HFF-Myc (cell line): ENCODE data around the gene PDK1.

Source experiments
- DNase-seq: peaks from one replicate; pipeline ENCODE4 v3.0.0-alpha.2; 2011; ENCODE audit warnings: low read depth; ENCODE audit errors: extremely low read depth
- H3K4me3 ChIP-seq: replicated peaks from 2 replicates; pipeline ENCODE4 v1.5.1; 2011; ENCODE audit warnings: low read depth, mild to moderate bottlenecking, control low read depth, low read length
- TF ChIP-seq, protein P1 (sequence below): IDR thresholded peaks from 2 replicates; pipeline ENCODE4 v1.5.1; 2012; ENCODE audit warnings: mild to moderate bottlenecking, low read depth, low read length, control low read depth; ENCODE audit errors: missing control alignments

The PDK1 gene

DNA sequence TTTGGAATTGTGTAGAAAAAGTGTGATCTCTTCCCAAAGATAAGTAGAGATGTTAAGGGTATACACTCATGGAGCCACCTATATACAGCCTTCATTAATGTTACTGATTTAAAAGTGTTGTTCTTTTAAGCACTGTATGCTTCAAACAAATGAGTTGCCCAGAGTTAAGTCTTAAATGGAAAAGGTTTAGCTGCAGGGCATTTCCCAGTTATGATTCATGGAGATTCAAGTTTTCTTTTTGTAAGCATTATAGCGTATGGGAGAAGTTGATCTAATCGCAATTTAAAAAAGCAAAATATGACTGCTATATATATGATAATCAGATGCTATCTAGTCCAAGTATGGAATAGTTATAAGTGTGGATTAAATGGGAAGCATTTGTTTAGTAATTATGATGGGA, 4.8 kb downstream of the PDK1 start:
- no peak for DNase-seq
- TF ChIP-seq, protein P1, sequence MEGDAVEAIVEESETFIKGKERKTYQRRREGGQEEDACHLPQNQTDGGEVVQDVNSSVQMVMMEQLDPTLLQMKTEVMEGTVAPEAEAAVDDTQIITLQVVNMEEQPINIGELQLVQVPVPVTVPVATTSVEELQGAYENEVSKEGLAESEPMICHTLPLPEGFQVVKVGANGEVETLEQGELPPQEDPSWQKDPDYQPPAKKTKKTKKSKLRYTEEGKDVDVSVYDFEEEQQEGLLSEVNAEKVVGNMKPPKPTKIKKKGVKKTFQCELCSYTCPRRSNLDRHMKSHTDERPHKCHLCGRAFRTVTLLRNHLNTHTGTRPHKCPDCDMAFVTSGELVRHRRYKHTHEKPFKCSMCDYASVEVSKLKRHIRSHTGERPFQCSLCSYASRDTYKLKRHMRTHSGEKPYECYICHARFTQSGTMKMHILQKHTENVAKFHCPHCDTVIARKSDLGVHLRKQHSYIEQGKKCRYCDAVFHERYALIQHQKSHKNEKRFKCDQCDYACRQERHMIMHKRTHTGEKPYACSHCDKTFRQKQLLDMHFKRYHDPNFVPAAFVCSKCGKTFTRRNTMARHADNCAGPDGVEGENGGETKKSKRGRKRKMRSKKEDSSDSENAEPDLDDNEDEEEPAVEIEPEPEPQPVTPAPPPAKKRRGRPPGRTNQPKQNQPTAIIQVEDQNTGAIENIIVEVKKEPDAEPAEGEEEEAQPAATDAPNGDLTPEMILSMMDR: no peak
- H3K4me3 ChIP-seq: no peak overlapping the region

DNA sequence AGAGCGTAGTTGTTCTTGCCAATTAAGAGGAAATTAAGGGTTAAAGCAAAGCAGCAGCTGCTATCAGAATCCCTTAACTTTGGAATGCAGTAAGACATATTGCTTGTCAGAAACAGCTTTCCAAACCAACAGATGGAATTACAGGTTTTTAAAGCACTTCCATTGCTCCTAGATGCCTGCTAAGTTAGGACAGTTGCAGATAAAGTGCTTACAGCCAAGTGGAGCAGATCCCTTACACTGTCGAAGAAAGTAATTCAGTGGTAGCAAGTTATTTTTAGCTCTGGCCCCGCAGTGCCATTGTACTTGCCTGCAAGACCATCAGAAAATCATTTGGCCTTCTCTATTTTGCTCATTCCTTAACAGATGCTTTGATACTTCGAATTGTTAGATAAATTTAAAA, 5.4 kb downstream of the PDK1 start:
- no peak for DNase-seq
- TF ChIP-seq, protein P1: no peak
- no peak overlapping the region for H3K4me3 ChIP-seq

DNA sequence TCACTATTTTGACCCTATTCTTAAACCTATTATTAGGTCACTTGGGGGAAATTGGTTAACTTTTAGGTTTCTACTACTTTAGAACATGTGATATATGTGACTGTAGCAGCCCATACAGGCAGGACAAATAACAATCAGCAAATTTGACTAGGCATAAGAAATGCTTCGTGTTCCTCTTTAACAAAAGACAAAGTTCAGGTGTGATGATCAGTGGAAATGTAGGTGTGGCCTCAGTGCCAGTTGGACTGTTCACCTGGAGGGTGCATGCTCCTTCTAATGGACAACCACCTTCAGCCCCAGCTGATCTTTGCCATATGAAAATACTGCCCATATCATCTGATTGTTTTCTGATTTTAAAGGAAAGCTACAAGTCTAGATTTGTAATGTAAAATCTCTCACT, 6.4 kb downstream of the PDK1 start:
- TF ChIP-seq, protein P1: no peak
- no peak overlapping the region for H3K4me3 ChIP-seq
- DNase-seq: no peak

DNA sequence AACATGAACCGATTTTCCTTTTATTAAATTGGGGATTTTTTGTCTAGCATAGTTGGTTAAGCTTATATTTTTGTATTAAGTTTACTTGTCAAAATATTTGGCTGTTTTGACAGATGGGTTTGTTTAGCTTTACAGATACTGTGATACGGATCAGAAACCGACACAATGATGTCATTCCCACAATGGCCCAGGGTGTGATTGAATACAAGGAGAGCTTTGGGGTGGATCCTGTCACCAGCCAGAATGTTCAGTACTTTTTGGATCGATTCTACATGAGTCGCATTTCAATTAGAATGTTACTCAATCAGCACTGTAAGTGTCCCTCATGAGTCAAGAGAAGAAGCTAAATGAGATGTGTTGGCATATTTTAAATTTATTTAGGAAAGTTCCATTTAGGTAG, 8.5 kb downstream of the PDK1 start:
- no peak overlapping the region for H3K4me3 ChIP-seq
- TF ChIP-seq, protein P1: no peak
- no peak for DNase-seq

DNA sequence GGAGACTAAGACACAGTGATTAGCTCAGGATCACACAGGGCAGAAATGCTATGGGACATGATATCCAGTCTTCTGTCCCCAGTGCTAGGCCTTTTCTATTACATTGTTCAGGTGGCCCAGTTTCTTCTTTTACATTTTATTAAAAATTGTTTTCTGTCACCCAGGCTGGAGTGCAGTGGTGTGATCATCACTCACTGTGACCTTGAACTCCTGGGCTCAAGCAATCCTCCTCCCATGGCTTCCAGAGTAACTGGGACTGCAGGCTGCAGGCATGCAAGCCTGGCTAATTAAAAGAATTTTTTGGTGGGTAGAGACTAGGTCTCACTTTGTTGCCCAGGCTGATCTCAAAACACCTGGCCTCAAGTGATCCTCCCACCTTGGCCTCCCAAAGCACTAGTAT, 15.4 kb downstream of the PDK1 start:
- no peak overlapping the region for H3K4me3 ChIP-seq
- DNase-seq: no peak
- TF ChIP-seq, protein P1: no peak

DNA sequence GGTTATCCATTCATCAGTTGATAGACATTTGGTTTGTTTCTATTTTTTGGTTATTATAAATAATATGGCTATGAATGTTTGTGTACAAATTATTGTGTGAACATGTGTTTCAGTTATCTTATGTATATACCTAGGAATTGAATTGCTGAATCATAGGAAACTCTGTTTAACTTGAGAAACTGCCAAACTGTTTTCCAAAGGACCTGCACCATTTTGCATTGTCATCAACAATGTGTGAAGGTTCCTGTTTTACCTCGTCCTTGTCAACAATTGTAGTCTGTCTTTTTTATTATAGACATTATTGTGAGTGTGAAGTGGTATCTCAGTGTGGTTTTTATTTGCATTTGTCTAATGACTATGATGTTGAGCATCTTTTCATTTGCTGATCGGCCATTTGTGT, 17.1 kb downstream of the PDK1 start:
- DNase-seq: no peak
- TF ChIP-seq, protein P1: no peak
- H3K4me3 ChIP-seq: no peak overlapping the region

DNA sequence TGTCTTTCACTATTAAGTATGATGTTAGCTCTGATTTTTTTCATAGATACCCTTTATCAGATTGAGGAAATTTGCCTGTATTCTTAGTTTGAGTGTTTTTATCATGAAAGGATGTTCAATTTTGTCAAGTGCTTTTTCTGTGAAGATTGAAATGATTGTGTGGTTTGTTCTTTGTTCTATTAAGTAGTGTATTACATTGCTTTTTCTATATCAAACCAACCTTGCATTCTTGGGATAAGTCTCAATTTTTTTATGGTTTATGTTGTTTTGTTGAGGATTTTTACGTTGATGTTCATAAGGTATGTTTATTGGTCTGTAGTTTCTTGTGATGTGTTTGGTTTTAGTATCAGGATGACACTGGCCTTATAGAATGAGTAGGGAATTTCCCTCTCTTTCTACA, 19.1 kb downstream of the PDK1 start:
- no peak overlapping the region for H3K4me3 ChIP-seq
- TF ChIP-seq, protein P1: no peak
- no peak for DNase-seq
